ENCODE results near the gene BMP5.

Gene BMP5

DNA sequence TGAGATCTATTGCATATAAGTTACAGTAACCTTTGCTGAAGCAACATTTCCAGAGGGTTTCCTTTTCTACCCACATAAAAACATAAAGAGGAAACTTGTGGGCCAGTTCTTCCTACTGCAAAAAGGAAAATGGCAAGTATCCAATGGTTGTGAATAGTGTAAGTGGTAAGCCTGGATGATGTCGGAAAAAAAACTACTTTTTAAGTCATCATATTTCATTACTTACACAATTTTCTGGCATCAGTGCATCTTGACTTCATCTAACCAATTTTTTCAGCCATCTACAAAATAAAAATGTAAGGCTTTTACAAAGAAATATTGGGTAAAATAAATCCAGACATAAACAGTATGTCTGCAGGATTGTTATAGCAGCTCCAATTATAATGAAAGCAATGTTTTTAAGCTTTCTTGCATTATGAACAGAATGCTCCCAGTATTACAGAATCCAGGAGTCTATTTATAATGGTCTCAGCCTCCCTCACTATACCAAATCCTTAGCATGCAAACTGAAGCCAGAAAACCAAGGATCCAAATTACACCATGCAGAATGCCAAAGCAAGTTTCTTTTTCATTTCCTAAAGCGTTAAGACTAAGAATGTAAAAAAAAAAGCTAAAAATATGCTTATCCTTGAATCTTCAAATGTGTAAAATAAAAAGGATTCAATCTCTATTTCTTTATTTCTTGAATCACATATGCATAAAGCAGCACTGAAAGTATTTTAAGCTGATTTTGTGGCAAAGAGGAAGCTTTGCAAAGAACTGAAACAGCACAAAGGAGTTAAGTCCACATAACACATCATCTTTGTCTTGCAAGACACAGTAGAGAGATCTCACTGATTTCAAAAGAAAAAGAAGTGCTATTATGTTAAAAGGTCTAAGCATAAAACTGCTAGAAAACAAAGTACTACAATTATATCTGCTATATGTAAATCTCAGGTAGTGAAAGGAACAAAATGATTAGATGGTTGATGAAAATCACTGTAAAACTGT, 169.6 kb downstream of the BMP5 start:
- DNase-seq: no peak

DNA sequence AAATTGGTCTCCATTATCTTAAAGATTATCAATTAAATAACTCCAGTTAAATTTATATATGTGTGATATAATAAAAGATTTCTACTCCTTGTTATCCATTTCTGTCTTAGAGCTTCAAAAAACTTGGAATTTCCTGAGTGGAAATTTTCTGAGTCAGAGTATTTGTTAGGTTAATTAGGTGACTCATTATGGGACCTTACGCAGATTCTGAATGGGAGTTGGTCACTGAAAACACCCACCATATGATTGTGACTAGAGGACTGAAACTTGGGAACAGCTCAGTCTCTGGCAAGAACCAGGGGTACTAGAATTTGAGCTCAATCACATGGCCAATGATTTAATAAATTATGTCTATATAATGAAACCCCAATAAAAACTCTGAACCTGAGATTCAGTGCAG, 171.0 kb downstream of the BMP5 start:
- no peak for DNase-seq
